Fibroblast of mammary gland (primary cell): ENCODE data around the gene DERA.

ENCODE experiments used
- DNase-seq: peaks from one replicate; pipeline ENCODE4 v3.0.0-alpha.2; 2010; ENCODE audit warnings: low read depth
- H3K4me3 ChIP-seq: 2 replicates; pipeline ENCODE4 v1.5.1; 2011; ENCODE audit warnings: low read depth, mild to moderate bottlenecking, low read length, moderate library complexity; ENCODE audit not compliant: control insufficient read depth
- TF ChIP-seq, protein P1 (sequence below): conservative IDR thresholded peaks from 2 replicates; pipeline ENCODE4 v1.5.1; 2011; ENCODE audit warnings: low read depth, low read length, inconsistent platforms; ENCODE audit not compliant: control insufficient read depth, insufficient read depth

The DERA gene

DNA sequence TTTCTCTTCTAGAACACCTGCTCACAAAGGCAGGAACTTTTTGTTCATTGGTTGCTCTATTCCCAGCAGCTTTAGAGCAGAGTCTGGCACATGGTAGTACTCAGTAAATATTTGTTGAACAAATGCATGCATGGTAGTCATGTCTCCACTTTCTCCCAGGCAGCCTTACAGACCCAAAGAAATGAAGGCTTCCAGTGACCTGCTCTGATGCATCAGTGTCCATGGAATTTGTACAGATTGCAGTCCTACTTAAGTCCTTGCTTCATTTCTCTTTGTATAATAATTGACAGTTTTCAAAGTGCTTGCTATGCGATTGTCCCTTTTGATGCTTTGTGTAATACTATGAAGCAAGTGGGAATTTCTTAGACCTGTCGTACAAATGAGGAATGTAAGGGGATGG, 119.6 kb downstream of the DERA start:
- TF ChIP-seq, protein P1, sequence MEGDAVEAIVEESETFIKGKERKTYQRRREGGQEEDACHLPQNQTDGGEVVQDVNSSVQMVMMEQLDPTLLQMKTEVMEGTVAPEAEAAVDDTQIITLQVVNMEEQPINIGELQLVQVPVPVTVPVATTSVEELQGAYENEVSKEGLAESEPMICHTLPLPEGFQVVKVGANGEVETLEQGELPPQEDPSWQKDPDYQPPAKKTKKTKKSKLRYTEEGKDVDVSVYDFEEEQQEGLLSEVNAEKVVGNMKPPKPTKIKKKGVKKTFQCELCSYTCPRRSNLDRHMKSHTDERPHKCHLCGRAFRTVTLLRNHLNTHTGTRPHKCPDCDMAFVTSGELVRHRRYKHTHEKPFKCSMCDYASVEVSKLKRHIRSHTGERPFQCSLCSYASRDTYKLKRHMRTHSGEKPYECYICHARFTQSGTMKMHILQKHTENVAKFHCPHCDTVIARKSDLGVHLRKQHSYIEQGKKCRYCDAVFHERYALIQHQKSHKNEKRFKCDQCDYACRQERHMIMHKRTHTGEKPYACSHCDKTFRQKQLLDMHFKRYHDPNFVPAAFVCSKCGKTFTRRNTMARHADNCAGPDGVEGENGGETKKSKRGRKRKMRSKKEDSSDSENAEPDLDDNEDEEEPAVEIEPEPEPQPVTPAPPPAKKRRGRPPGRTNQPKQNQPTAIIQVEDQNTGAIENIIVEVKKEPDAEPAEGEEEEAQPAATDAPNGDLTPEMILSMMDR, result no peak
- H3K4me3 ChIP-seq, result no peak overlapping the region
- no peak for DNase-seq

DNA sequence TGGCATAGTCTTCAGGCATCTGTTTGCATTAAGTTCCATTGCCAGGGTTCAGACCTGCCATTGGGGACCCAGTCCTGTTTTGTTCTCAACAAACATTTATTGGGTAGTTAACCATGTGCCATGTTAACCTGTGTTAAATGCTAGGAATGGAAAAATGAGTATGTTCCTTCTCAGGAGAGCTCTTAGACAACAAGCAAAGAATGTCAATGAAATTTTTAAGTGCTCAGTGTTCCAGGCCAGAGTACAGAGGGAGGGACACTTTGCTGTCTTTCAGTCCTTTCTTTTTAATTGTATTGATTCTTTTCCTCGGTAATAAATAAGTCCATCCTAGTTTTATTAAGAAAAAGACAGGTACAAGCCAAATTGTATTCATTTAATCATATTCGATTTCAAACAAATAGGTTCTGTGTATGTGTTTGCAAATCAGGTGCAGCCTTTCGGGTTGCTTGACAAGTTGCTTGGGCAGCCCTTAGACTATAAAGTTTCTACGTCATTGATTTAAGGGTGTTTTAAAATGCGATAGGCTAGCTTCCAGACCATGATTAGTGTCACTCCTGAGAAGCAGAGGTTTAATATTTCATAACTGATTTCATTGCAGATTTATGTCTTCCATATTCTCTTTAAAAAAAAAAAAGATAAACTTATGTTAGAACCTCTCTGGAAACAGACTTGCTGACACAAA, 123.1 kb downstream of the DERA start:
- TF ChIP-seq, protein P1, result no peak
- DNase-seq, result no peak
- H3K4me3 ChIP-seq, result no peak overlapping the region

DNA sequence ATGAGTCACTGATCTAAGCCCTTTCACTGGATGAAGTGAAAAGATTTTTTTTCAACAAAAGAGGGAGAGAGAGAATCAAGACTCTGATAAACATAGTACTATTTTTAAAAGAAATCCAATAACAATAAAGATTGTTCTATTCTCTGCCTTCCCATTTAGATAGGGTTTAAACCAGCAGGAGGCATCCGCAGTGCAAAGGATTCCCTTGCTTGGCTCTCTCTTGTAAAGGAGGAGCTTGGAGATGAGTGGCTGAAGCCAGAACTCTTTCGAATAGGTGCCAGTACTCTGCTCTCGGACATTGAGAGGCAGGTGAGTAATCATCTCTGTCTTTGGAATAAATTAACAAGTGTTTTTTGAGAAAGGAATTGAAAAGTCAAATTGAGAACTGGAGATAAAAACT, 124.9 kb downstream of the DERA start:
- no peak for DNase-seq

DNA sequence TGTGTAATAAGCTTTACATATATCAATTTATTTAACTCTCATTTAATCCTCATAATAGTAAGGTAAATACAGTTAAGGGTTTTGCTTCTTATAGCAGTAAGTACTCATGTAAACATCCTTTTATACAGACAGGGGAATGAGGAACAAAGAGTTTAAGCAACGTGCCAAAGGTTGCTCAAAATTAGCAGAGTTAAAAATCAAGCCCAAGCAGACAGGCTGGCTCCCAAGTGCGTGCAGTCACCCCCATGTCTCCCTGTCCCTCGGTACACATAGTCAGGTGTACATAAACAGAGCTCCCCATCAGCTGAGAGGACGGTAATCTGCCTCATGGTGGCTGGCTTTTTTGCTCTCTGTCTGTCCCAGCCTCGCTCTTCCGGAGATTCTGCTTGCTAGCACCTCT, 126.4 kb downstream of the DERA start:
- no peak for DNase-seq
- H3K4me3 ChIP-seq, result no peak overlapping the region
- TF ChIP-seq, protein P1, result no peak

More for the DNA sequence above, 124.9 kb downstream of the DERA start:
- TF ChIP-seq, protein P1, result no peak
- H3K4me3 ChIP-seq, result no peak overlapping the region

DNA sequence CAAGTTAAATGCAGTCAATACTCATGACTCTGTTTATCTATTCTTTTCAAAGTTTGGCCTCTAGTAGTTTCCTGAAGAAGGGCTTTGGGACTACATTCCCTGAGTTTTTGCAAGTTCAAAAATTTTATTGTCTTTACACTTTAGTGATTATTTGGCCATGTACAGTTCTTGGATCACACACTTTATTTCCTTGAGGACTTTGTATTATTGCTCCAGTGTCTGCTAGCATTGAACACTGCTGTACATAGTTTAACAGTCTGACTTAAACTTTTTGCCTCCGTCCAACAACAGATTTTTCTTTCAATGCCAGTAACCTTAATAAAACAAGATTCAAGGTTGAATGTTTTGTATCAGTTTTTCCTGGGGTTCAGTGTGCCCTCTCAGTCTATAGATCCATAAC, 132.3 kb downstream of the DERA start:
- DNase-seq, result no peak
- no peak overlapping the region for H3K4me3 ChIP-seq
- TF ChIP-seq, protein P1, result no peak

DNA sequence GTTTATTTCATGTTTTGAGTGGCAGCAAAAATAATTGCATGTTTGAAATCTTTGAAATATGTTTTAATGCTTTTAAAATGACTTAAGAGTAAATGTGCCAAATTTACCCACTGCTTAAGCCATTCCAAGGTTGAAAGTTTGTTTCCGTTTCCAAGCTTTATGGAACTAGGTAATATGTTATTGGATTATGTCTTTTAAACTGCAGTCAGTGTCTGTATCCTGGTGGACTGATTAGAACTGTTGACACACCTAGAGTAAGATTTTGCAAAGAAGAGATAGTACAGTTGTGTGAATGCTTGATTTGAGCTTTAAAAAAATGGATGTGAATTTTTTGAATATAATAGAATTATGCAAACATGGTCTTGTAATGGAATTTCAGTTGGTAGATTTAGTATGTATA, 135.1 kb downstream of the DERA start:
- H3K4me3 ChIP-seq, result no peak overlapping the region
- TF ChIP-seq, protein P1, result no peak
- no peak for DNase-seq

DNA sequence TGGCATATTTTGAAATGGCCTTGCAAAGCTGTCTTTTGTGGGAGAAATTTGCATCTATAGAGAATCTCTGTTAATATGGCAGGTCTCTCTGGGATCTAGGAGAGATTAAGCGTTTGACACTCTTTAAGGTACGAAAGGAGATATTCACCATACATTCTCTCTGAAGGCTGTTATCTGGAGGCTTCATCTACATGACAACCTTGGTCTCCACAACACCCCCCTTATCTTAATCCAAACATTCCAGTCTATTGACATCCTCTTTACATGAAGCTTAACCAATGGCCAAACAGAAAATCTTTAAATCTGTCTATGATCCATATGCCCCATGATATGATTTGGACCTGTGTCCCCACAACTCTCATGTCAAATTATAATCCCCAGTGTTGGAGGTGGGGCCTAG, 137.4 kb downstream of the DERA start:
- TF ChIP-seq, protein P1, result no peak
- DNase-seq, result no peak
- H3K4me3 ChIP-seq, result no peak overlapping the region
